Smooth muscle cell (in vitro differentiated cells): ENCODE results near the gene CHST11. TPM values are rescaled to one million over a fixed set of nuclear protein-coding genes. Genes with fewer than 3 reads are reported as not detected.

Source experiments
- DNase-seq: peaks from one replicate; lab custom pipeline; 2025; ENCODE audit not compliant: unreplicated experiment; lab: John Stamatoyannopoulos, UW
- H2AFZ ChIP-seq: fragments of 200-600 bp; sonication (generic); 2 replicates; pipeline ENCODE4 v1.6.0; 2016; ENCODE audit warnings: antibody characterized with exemption, low read depth, mild to moderate bottlenecking
- H3F3A ChIP-seq: fragments of 200-600 bp; sonication (generic); 2 replicates; pipeline ENCODE4 v1.6.0; 2017; ENCODE audit warnings: antibody characterized with exemption, low read depth
- H3K27ac ChIP-seq: fragments of 200-600 bp; sonication (generic); 2 replicates; pipeline ENCODE4 v1.5.1; 2016; ENCODE audit warnings: low read depth, mild to moderate bottlenecking
- H3K27me3 ChIP-seq: fragments of 200-600 bp; sonication (generic); 2 replicates; pipeline ENCODE4 v1.6.1; 2016; ENCODE audit warnings: low read depth, mild to moderate bottlenecking
- H3K36me3 ChIP-seq: fragments of 200-600 bp; sonication (generic); 2 replicates; pipeline ENCODE4 v1.5.1; 2016; ENCODE audit warnings: low read depth
- H3K4me1 ChIP-seq: fragments of 200-600 bp; sonication (generic); 2 replicates; pipeline ENCODE4 v1.5.1; 2016; ENCODE audit warnings: low read depth
- H3K4me2 ChIP-seq: fragments of 200-600 bp; sonication (generic); 2 replicates; pipeline ENCODE4 v1.6.0; 2016; ENCODE audit warnings: mild to moderate bottlenecking
- H3K4me3 ChIP-seq: fragments of 200-600 bp; sonication (generic); 2 replicates; pipeline ENCODE4 v1.5.1; 2016; ENCODE audit warnings: mild to moderate bottlenecking
- H3K79me2 ChIP-seq: fragments of 200-600 bp; sonication (generic); 2 replicates; pipeline ENCODE4 v1.6.0; 2016; ENCODE audit warnings: low read depth, mild to moderate bottlenecking
- H3K9ac ChIP-seq: fragments of 200-600 bp; sonication (generic); 2 replicates; pipeline ENCODE4 v1.6.0; 2016; ENCODE audit warnings: low read depth
- H3K9me3 ChIP-seq: fragments of 200-600 bp; sonication (generic); replicated peaks from 2 replicates; pipeline ENCODE4 v1.5.1; 2016; ENCODE audit warnings: low read depth
- H4K20me1 ChIP-seq: fragments of 200-600 bp; sonication (generic); 2 replicates; pipeline ENCODE4 v1.6.0; 2016; ENCODE audit warnings: low read depth
- CTCF ChIP-seq: fragments of 200-600 bp; sonication (generic); IDR thresholded peaks from 2 replicates; pipeline ENCODE4 v1.5.1; 2017; ENCODE audit warnings: borderline replicate concordance, mild to moderate bottlenecking, antibody characterized with exemption; ENCODE audit not compliant: insufficient read depth, poor library complexity, severe bottlenecking
- WGBS: methylation state at CpG from one replicate; pipeline ENCODE4 v1.1.7; 2016; ENCODE audit warnings: low lambda C conversion rate; 5-methylcytosine and 5-hydroxymethylcytosine counted together
- polyA plus RNA-seq: library from polyadenylated mRNA; unstranded; fragments of >200 nt; fragmentation: Nextera tagmentation; extraction: Ambion mirVana; gene quantifications from 2 replicates; pipeline ENCODE4 v1.2.1, GENCODE V29; 2016
- total RNA-seq: library from RNA; depleted of rRNA; stranded (reverse); fragments of >200 nt; gene quantifications from 2 replicates; pipeline ENCODE4 v1.2.3, GENCODE V29; 2014

Gene CHST11
- total and polyA plus RNA-seq, 2 experiments from 2014 or later, result 6.9 to 10.2 TPM

GRCh38 chr12:104676636-104677035 lies 219.9 kb downstream of the CHST11 start:
- Histone ChIP-seq H3K36me3 (no peaks in the 10 kb centered on the region), H3K27me3 (no peaks in the 10 kb centered on the region), H3K27ac (no peak overlapping the region), H4K20me1 (peaks cover 12% of the 10 kb centered on the region), H3K9me3 (no peaks in the 10 kb centered on the region), H3K4me2 (no peak overlapping the region), H3K79me2 (no peaks in the 10 kb centered on the region), H2AFZ (no peak overlapping the region), H3K4me1 (peaks cover 7% of the 10 kb centered on the region), H3K9ac (no peak overlapping the region), H3F3A (peaks cover 12% of the 10 kb centered on the region), H3K4me3 (no peak overlapping the region)
- TF ChIP-seq CTCF, result no peak
- WGBS, result 91% methylated on average over 8 of the region's 8 CpGs
- no peak for DNase-seq

- no peak overlapping the region for H3K4me2 ChIP-seq
- H3F3A ChIP-seq, result peaks cover 5% of the 10 kb centered on the region
- no peak overlapping the region for H3K27ac ChIP-seq
- no peak overlapping the region for H2AFZ ChIP-seq
- DNase-seq, result no peak
- H3K9ac ChIP-seq, result no peak overlapping the region
- no peaks in the 10 kb centered on the region for H3K4me1 ChIP-seq
- peaks cover 12% of the 10 kb centered on the region for H4K20me1 ChIP-seq
- H3K4me3 ChIP-seq, result no peak overlapping the region
- WGBS, result 94% methylated on average over 5 of the region's 5 CpGs
- H3K27me3 ChIP-seq, result no peaks in the 10 kb centered on the region
- H3K9me3 ChIP-seq, result no peaks in the 10 kb centered on the region
- no peaks in the 10 kb centered on the region for H3K36me3 ChIP-seq
- no peak for TF ChIP-seq CTCF
- H3K79me2 ChIP-seq, result peaks cover 4% of the 10 kb centered on the region
These were observed 220.8 kb downstream of the CHST11 start for GRCh38 chr12:104677441-104678089.

GRCh38 chr12:104680070-104680469 lies 223.3 kb downstream of the CHST11 start:
- peaks cover 17% of the 10 kb centered on the region for H4K20me1 ChIP-seq
- no peak overlapping the region for H3K4me3 ChIP-seq
- H3K79me2 ChIP-seq, result peaks cover 4% of the 10 kb centered on the region
- no peak overlapping the region for H2AFZ ChIP-seq
- H3K36me3 ChIP-seq, result no peaks in the 10 kb centered on the region
- no peaks in the 10 kb centered on the region for H3K27me3 ChIP-seq
- no peaks in the 10 kb centered on the region for H3K4me1 ChIP-seq
- H3K9ac ChIP-seq, result no peak overlapping the region
- DNase-seq, result no peak
- no peak for TF ChIP-seq CTCF
- no peaks in the 10 kb centered on the region for H3K9me3 ChIP-seq
- H3K4me2 ChIP-seq, result no peak overlapping the region
- H3F3A ChIP-seq, result no peaks in the 10 kb centered on the region
- H3K27ac ChIP-seq, result no peak overlapping the region
- 81% methylated on average over 3 of the region's 3 CpGs for WGBS

GRCh38 chr12:104680491-104680890 lies 223.7 kb downstream of the CHST11 start:
- H3K4me2 ChIP-seq, result no peak overlapping the region
- no peak overlapping the region for H3K9ac ChIP-seq
- DNase-seq, result no peak
- no peaks in the 10 kb centered on the region for H3K4me1 ChIP-seq
- H3K79me2 ChIP-seq, result peaks cover 4% of the 10 kb centered on the region
- H3K36me3 ChIP-seq, result no peaks in the 10 kb centered on the region
- no peak overlapping the region for H3K4me3 ChIP-seq
- H3K9me3 ChIP-seq, result no peaks in the 10 kb centered on the region
- peaks cover 1% of the 10 kb centered on the region for H3F3A ChIP-seq
- H3K27me3 ChIP-seq, result no peaks in the 10 kb centered on the region
- no peak overlapping the region for H3K27ac ChIP-seq
- no peak for TF ChIP-seq CTCF
- H4K20me1 ChIP-seq, result peaks cover 18% of the 10 kb centered on the region
- WGBS, result 81% methylated on average over 5 of the region's 5 CpGs
- no peak overlapping the region for H2AFZ ChIP-seq
